HEK293T (cell line): Measurements from ENCODE around the gene B4GALT5.

Experiments
- ARNT ChIP-seq: fragments of 450-650 bp; IDR thresholded peaks from 2 replicates; pipeline ENCODE4 v1.6.1; 2017; ENCODE audit warnings: mild to moderate bottlenecking
- FOXK2 ChIP-seq: fragments of 450-650 bp; IDR thresholded peaks from 2 replicates; pipeline ENCODE4 v1.6.1; 2016; ENCODE audit warnings: mild to moderate bottlenecking
- FOXM1 ChIP-seq: fragments of 450-650 bp; IDR thresholded peaks from 2 replicates; pipeline ENCODE4 v1.6.1; 2017; ENCODE audit warnings: mild to moderate bottlenecking, borderline replicate concordance

- TF ChIP-seq FOXM1 = no peak
- TF ChIP-seq FOXK2 = no peak
- TF ChIP-seq ARNT = no peak
Observed at GRCh38 chr20:49615401-49616153, 98.1 kb downstream of the B4GALT5 start.
